ENCODE measurements around the gene FOXN3.

FOXN3 gene

DNA sequence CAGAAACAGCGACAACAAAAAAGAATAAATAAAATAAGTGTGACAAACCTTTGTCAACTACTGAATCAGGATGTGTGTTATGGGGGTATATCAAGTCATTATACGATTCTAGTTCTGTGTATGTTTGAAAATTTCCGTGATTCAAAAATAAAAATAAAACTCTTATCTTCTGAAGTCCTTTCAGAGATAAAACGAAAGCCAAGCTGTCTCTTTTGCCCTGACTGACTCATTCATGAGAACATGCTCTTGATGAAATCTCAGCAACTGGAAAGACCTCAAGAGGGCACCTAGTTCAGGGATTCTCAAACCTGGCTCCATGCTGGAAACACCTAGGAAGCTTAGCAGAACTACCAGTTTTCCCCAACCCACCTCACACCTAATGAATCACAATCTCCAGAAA is 9.2 kb downstream of the FOXN3 start:
- DNase-seq = no peak

DNA sequence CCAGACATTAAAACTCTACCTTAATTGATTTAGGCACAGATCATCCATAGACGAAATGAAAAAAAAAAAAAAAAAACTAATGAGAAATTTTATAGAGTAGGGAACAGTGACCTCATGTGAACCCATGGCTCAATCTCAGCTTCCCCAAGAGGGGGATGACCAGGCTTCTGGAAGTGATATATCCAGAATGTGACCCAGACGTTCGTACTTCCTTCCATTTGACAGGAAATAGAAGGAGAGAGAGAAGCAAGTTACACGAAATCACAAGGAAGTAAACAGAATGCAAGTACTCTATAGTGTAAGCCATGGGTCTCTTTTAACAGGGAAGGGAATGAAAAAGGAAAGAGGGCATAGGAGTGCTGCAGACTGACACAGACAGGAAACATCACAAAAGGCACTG is 10.1 kb downstream of the FOXN3 start:
- no peak for DNase-seq

DNA sequence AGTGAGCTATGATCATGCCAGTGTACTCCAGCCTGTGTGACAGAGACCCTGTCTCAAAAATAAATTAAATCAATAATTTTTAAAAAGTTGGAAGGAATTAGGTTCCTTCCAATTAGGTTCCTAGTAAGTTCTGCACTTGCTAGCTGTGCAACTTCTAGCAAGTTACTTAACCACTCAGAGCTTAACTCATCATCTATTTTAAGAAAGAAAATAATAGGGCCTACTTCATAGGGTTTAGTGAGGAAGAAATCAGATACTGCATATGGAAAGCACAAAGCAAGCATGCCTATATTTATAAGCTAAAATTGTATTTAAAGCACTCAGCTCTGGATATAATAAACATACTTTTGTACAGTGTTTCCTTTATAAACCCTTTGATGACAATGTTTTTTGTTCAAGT is 10.7 kb downstream of the FOXN3 start:
- no peak for DNase-seq

DNA sequence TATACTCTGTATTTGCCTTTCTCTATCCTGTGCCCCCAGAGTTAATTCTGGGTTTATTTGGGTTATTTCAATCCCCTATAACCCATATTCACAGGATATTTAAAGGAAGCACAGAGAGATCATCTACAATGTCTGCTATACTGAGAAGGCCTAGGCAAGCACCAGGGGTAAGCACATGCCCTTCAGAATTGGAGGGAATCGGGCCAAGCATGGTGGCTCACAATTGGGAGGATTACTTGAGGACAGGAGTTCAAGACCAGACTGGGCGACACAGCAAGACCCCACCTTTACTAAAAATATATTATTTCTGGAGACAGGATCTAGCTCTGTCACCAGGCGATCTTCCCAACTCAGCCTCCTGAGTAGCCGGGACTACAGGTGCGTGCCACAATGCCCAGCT is 11.3 kb downstream of the FOXN3 start:
- no peak for DNase-seq

DNA sequence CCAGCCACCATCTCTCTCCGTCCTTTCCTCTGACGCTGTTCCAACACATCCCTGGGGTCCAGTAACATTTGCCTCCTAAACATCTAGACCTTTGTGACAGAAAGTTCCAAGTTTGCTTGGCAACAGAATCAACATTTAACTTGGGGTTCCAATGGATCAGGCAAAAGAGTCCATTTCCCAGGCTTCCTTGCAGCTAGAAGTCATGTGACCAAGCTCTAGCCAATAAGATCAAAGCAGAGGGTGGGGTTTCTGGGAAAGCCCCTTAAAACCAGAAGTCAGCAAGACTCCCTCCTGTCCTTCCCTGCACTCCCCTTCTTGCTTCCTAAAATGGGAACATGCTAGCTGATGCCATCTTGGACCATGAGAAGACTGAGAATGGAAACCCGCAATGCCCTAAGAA is 14.7 kb downstream of the FOXN3 start:
- no peak for DNase-seq

DNA sequence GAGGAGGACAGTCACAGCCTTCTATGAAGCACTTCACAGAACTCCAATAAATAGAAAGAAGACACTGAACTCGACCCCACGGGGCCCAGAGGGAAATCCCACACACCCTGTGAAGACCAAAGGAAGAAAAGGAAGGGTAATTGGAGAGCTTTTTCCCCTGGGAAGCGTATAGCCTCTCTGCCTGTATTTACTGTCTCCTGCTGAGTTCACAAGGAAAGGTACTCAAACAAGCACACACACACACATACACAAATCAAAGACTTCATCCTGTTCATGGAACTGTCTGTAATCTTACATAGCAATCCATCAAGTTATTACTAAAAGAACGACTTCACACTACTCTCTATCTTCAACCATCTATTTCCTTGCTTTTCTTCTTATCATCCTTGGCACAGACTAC is 15.3 kb downstream of the FOXN3 start:
- DNase-seq = peak; percentile 58

DNA sequence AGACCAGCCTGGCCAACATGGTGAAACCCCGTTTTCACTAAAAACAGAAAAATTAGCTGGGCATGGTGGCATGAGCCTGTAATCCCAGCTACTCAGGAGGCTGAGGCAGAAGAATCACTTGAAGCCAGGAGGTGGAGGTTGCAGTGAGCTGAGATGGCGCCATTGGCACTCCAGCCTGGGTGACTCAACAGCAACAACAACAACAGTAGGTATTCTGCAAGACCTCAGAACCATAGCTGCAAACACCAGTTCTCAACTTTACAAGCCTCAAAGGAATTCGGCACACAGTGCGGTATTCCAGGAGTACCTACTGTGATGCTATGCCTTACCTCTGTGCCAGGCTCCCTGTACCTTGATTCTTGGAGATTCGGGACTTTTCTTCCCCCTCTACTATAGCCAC is 15.8 kb downstream of the FOXN3 start:
- DNase-seq = no peak

DNA sequence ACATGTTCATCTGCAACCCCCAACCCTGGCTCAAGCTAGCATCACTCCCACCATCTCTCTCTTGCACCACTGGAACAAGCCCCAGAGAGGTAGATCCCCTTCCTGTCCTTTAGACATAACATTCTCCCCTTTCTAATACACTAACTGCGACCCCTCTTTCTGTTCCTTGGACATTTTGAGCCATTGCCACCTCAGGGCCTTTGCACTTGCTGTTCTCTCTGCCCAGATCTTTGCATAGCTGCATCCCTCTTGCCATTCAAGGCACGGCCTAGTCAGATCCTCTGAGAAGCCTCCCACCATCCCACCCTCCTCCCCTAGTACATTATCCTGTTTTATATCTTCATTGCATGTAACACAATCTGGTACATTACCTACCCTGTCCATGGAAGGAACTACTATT is 16.5 kb downstream of the FOXN3 start:
- DNase-seq = no peak

DNA sequence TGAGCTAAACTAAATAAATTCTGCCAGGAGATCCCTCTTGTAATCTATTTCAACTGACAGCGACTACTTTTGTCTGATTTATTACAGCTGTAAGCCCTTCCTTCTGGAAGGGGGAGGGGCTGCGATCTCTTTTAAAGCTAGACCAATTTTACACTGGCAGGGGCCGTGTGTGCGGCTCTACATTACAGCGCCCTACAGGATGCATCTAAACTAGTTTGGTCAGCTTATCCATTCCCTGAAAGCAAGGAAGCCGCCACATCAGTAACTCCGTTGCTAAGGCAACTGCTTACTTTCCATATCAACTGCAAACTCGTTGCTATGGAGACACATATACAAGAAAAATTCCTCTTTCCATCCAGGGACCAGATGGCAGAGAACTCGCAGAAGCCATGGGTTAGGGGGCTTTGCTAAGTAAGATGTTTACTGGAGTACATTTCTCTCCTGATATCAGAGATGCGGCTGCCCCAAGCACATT is 17.4 kb downstream of the FOXN3 start:
- DNase-seq = peak; percentile 94

DNA sequence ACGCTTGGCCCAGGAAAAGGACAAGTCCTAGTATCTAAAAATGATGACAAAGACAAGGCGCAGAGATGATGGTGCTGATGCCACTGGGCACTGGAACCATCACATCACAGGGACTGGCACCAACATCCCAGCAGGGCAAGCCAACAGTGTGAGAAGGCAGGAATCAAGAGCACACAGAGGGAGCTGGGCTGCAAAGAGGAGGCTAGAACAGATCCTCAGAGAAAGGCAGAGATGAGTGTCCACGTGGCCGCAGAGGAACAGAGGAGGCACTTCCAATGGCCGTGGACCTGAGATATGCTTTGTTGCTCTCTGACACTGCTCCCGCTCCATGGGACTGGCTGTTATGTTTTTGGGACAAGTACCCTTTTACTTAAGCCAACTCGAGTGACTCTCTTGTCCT is 17.9 kb downstream of the FOXN3 start:
- no peak for DNase-seq

DNA sequence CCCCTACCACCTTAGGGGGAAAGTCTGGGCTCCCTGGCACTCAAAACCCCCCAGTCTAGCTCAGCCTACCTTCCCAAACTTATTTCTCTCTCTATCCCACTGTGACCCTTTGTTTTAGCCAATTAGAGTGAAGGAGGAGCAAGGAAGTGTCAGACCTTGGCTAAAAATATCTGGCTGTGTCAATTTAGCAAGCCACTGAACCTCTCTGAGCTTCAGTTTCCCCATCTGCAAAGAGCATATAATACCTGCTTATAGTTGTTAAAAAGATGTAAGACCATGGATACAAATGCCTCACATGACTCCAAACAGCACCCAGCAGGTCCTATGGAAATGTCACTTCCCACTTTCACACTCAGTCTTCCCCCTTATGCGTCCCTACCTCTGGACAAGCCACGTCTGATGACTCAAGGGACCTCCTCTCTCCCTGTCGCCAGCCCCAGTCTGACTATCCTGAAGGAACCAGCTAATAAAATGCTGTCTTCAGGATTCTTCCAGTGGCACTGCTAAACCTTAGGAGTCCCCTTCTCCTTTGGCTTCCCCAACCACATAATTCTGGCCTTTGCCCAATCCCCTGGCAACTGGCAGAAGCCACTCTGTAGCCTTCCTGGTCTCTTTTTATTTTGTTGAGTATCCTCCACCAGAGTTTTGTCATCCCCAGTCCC is 19.3 kb downstream of the FOXN3 start:
- DNase-seq = no peak

DNA sequence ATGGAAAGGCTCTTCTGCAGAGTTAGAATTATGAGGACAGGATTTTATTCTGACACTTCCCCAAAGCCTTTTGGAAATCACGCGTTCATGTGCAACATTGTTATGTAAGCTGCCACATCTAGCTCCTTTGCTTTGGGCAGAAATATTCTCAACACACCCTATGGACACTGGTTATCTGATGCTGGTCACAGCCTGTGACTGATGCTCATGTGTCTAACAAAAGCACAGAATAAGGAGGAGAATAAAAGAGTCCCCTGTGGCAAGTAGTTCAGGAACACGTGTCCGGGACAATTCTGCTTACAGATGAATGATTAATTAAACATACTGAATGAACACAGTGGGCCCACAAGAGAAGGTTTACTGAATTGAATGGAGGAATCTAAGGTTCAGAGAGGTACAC is 22.1 kb downstream of the FOXN3 start:
- DNase-seq = no peak

DNA sequence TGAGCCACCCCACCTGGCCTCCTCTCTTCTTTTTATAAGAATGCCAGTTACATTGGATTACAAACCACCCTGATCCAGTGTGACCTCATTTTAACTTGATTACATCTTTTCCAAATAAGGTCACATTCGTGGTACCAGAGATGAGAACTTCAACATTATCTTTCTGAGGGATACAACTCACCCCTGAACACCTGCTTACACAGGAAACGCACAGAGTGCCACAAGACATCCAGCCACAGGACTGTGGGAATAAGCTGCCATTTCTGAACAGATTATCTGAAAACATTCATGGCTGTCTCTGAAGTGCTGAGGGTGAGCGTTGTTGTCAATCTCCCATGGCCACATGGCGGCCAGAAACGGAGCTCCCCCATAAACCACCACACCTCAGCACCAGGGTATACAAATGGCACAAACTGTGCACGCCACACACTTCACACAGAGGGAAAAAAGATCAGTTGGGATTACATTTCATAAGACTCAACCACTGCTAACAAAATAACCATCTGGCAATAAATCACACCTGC is 23.7 kb downstream of the FOXN3 start:
- DNase-seq = peak; percentile 72

DNA sequence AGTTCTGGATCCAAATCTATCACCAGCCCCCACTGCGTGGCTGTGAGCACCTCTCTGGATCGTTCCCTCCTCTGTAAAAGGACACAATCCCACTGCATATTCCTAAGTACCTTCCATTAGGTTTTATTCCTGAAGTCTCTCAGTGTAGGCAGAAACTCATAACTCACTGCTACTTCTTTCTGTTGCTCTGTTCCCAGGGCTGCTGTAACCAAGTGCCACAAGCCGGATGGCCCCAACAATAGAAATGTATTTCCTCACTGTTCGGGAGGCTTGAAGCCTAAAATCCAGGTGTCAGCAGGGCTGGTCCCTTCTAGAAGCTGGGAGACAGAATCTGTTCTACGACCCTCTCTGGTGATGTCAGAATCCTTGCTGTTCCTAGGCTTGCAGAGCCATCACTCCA is 24.9 kb downstream of the FOXN3 start:
- DNase-seq = no peak

DNA sequence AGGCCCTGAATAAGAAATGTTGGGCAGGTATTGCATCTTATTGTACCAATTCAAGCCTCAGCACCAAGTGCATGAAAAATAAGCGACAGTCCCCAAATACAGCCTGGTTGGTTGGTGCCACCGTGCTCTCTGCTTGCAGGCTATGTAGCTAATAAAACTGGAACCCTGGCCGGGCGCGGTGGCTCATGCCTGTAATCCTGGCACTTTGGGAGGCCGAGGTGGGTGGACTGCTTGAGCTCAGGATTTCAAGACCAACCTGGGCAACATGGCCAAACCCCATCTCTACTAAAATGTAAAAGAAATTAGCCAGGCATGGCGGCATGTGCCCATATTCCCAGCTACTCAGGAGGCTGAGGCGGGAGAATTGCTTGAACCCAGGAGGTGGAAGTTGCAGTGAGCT is 25.5 kb downstream of the FOXN3 start:
- DNase-seq = no peak

DNA sequence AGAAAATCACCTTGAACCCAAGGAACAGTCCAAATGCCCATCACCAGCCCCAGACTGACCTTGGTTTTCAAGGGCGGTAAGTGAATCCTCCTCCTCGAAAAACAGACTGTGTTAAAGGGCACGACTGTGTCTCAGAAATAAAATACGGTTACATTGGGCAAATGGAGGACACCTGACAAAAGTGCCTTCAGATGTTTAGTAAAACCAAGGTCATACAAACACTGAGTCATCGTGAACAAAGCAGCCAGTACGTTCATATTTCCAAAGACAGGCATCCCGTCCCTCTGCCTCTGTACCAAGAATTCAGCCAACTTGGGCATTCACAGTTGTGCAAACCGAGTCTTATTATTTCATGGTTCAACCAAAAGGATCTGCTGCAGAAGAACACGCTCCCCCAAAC is 25.9 kb downstream of the FOXN3 start:
- no peak for DNase-seq

DNA sequence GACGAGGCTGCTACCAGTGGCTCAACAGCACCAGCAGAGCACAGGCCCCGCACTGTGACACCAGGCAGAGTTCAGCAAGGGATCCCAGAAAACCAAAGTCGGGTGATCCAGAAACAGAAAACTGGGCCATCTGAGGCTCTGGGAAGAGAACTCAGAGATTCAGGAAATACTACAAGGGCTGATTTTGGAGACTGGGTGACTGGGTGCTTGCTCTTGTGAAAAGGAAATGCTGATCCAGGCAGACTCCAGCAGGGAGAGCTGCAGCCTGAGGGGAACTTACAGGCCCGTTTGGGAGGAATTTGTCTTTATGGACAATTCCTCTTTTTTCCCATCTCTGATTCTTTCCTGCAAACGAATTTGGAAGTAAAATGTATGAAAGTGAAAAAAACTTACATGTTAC is 28.2 kb downstream of the FOXN3 start:
- no peak for DNase-seq

DNA sequence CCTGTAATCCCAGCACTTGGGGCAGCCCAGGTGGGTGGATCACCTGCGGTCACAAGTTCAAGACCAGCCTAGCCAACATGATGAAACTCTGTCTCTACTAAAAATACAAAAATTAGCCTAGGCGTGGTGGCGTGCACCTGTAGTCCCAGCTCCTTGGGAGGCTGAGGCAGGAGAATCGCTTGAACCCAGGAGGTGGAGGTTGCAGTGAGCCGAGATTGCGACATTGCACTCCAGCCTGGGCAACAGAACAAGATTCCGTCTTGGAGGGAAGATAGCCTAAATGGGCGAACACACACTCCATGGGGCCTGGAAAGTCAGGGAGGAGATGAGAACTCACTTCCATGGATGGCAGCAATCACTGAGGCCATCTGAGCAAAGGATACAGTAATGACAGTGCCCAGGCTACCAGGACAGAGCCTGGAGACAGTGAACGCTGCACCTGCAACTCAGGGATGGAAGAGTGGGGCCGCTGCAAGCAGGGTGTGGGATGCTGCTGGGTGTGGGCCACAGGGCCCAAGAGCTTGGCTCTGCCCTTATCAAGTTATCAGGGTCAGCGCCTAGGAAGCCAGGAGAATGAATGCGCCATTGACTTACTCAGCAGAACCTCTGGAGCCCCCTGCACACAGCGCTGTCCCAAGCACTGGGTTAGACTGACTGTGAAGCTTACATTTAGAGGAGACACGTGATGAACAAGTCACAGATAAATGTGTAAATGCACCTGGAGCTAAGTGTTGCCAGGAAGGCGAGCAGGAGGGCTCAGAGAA is 28.9 kb downstream of the FOXN3 start:
- no peak for DNase-seq

DNA sequence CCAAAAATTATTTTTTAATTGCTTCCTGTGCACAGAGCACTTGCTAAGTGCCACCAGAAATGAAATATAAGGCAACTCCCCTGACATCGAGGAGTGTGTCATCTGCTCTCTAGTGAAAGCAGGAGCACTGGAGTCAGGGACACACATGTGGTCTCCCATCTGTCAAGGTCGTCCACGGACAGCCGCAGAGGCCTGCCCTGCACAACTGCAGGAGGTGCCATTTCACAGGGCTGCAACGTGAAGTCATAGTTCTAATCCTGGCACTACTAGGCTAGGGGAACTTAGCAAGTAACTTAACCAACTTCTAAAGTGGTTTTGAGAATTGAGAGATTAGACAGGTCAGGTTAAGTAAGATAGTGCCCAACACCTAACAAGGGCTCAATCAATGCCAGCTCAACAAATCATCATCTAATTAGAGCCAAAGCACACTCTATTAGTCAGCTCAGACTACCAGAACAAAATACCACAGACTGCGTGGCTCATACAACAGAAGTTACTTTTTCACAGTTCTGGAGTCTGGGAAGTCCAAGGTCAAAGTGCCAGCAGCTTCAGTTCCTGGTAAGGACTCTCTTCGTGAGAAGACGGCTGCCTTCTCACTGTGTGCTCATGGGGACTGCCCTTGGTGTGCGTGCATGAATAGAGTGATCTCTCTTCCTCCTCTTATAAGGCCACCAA is 30.7 kb downstream of the FOXN3 start:
- DNase-seq = peak; percentile 94

DNA sequence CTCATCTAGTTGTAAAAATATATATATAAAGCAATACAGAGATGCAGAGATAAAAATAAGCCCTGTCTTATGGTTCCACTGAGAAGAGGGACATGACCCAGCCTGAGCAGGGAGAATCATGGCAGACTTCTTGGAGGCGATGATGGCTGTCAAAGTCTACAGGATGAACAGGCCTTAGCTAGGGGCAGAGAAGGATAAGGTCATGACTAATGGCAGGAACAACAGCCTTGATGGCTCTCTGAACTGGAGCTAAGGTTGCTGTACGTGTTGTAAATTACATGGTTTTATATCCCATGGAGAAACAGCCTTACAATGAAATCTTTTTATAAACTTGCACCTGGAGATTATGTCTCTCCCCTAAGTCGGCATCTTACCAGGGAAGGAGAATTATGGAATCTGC is 32.4 kb downstream of the FOXN3 start:
- no peak for DNase-seq

DNA sequence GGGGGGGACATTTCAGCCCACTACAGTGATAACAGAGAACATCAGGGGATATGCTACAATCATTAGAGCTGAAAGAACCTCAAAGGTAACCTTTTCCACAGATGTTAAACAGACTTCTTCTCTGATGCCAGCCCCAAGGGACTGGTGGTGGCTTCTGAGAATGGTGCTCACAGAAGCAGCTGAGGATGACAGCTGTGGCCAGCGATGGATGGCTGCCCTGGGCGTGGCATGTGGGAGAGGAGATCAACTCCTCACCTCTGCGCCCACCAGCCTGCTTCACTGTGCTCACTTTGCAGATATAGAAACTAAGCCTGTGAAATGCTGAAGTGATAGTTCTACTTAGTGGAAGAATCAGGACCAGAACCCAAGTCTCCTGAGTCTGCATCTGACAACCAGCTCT is 33.0 kb downstream of the FOXN3 start:
- peak; percentile 84 for DNase-seq

DNA sequence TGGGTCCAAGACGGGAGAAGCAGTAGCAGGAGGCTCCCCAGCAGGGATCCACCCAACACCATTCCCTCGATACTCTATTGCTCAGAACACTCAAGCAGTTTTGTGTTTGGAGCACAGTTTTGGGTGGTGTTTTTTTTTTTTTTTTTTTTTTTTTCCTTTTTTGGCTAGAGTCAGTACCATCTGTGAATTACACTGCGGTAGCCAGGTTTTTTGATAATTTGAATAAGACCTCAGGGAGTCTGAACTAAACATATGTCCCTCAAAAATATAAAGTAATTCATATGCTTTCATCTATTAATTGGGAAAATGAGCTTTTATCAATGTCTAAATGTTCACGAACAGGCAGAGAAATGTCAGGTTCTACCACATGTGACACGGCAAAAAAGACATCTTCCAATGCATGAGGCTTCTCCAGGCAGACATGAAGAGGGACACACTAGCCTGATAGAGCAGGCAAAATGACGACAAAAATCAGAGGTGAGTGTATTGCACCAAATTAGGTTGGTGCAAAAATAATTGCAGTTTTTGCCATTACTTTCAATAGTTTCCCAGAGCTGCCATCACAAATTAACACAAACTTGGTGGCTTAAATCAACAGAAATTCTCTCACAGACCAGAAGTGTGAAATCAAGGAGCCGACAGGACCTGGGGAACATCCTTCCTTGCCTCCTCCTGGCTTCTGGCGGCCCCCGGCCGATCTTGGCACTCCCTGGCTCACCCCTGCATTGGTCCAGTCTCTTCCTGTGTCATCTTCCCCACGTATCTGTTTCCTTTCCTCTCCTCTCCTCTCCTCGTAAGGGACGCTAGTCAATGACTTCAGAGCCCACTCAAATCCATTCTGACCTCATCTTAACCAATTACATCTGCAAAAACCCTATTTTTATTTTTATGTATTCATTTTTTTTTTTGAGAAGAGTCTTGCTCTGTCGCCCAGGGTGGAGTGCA is 33.9 kb downstream of the FOXN3 start:
- DNase-seq = peak; percentile 82

DNA sequence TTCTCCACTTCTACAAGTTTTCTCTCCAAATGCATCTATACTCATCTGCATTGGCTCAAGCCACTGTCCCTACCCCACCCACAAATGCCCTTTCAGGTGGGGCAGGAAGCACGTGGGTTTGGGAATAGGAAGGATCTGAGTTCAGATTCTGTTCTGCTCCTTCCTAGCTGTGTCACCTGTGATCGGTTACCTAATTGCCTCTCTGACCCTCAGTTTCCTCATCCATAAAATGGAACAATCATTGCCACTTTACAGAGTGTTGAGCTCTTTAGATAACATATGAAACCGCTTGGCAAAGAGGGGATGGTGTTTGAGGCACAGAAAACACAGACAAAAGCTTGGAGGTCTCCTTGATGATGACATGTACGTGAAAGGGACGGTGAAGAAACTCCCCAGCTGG is 34.5 kb downstream of the FOXN3 start:
- DNase-seq = no peak

All from NCI-H2171 treated with DMSO at 0.1 percent for 48 hours (cell line).